HG03135 (cell line): Measurements from ENCODE around the gene PTGES2.
A peak's percentile ranks its signal among the peaks of the same experiment; 100 is the strongest.

Experiments used
- ATAC-seq: cut with Tn5 transposase; IDR thresholded peaks from one replicate; pipeline ENCODE4 v1.9.1; 2021; ENCODE audit warnings: mild to moderate bottlenecking, moderate library complexity; ENCODE audit not compliant: unreplicated experiment

The PTGES2 gene

DNA sequence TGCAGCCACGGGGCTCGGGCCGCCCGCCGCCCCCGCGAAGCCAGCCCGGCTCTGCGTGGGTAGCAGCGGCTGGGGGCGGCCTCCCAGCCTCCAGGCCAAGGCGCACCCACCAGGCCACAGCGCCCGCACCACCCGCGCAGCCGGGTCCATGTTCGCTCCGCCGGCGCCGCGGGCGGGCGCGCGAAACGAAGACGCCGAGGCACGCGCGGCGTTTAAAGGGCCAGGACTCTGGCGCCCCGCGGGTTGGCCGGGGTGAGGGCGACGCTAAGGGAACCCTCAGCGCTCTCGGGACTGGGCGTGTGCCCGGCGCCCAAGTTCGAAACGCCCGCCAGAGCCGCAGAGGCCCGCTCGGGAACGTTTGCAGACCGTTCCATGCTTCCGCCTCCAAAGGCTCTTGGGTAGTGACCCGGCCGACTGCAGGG is at the start of gene PTGES2:
PTGES2 (minus strand) TSS at position 162 of the 422 bp plus-strand sequence; CDS start at position 150, 12 bp downstream.
- ATAC-seq, result peak; percentile 56

DNA sequence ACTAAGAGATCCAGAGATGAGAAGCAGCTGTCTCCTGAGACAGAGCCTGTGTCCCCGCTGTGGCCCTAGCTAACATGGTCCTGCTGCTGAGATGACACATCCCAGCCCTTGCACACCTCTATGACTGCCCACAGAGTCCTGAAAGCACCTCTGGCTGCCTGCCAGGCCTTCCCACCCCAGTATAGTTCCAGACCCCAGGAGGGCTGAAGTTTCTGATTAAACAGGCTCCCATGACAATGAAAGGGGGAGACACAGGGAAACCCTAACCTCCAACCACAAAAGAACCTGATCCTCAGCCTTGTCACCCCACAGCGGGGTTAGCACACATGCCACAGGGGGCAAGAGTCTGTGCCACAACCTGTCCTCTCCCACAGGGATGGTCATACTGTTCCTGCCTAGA is 48.2 kb upstream of the PTGES2 start:
- ATAC-seq, result no peak

DNA sequence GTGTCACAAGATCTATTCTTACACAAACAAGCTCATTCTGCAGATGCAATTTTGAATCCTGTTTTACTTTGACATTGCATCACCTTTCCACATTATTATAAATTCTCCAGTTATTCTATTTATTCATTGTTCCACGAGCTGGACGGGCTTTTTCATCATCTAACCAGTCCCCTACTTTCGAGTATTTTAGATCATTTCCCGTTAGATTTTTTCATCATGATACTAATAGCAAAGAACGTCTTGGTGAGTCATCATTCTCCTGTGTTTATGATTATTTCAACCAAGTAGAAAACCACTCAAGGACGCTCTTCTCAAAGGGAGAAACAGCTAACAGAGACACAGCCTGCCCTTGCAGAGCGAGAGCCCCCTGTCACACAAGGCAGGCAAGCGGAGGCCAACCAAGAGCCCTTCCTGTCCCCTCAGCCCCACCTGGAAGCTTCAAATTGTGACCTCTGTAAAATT is 47.6 kb upstream of the PTGES2 start:
- ATAC-seq, result no peak

DNA sequence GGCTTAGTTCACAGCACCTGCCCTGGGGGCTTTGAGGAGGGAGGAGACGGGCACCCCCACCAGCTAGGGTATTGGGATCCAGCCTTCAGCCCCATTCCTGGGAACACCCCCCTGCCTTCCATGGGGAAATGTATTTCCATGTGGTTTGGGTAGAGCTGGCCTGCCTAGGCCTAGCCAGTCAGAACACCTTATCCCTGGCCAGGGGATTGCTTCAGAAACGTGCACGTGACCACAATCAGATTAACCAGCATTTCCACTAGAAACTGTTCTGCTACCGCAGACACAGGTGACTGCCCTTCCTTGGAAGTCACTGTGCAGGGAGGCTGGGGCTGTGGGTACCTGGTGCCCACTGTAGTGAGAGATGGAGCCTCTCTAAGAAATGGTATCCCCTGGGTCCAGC is 46.5 kb upstream of the PTGES2 start:
- ATAC-seq, result no peak

DNA sequence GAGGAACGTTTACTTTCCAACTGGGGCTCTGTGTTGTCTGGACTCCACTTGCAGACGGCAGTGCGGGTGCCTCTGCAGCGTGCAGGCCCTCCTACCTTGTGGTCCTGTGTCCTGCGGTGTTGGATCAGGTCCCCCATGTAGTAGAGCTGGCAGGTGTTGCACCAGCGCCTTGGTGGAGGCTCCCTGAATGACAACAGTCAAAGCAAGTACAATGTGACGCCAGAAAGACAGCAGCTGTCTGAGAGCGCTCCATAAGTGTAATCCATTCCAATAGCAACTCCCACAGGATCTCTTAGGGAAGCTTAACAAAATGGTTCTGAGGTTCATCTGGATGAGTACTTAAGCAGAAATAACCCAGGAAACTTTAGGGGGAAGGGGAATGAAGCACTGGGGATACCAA is 42.4 kb upstream of the PTGES2 start:
- ATAC-seq, result no peak

DNA sequence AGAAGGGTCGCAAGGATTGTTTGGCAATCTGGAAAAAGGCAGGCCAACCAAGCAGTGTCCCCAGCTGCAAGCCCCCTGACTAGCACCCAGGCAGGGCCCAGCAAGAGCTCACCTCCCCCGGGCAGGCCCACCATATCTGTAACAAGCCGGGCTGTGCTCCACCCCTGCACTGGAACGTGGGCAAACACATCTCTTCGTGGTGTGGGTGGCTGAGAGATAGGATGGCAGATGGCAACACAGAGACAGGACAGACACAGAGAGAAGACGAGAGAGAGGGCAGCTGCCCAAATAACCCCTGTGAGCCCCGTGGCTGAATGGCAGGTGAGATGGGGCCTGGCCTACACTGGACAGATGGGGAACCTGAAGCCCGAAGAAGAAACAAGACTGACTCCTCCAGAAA is 42.0 kb upstream of the PTGES2 start:
- ATAC-seq, result no peak

DNA sequence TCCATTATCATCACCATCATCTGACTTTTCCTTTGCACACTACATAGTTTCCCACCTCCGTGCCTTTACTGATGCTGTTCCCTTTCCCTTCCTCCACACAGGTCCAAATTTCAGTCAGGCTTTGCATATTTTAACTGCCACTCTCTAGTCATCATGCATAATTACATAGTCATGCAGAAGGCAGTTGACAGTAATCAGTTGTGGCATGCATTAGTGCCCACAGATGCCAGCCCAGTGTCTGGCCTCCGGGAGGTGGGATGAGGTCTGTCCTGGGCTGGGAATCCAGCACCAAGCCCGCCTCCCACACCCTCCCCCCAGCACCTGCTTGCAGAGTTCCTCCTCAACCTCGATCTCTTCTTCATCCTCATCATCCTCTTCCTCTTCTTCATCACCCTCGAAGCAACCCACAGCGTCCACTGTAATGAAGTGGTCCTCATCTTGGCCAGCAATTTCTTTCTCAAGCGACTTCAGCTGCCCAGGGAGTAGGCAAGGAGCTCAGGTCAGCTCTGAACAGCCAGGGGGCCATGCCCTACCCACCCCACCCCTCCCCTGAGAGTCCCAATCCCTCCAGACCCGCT is 41.3 kb upstream of the PTGES2 start:
- ATAC-seq, result no peak

DNA sequence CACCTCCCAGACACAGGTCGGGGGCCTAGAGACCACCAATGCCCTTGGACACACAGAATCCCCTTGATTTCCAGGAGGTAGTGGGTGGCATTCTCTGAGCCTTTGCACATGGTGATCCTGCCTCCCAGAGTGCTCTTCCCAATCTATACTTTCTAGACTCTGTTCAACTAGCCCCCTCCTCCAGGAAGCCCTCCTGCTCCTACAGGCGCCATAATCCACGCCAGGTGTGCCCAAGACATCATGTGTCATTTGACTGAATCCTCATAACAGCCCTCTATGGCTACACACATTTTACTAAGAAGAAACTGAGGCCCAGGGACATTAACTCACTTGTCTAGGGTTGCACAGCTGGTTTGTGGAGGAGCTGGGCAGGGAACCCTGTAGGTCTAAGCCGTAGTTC is 39.7 kb upstream of the PTGES2 start:
- ATAC-seq, result no peak

DNA sequence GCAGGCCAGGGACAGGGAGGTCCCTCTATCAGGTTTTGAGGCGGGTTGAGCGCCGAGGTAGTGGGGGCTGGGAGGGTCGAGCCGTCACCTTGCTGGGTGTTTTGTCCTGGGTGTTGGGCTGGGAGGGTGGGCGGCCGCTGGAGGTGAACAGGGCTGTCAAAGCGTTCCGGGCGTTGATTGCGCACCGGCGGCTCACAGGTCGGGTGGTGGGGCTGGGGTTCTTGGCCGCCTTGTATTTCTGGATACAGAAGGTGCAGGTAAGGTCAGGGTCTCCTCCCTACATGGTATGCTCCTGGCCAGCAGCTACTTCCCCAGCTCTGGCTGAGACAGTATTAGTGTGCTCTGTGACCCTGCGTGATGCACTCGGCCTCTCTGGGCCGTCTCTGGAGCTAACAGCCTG is 38.6 kb upstream of the PTGES2 start:
- ATAC-seq, result no peak

DNA sequence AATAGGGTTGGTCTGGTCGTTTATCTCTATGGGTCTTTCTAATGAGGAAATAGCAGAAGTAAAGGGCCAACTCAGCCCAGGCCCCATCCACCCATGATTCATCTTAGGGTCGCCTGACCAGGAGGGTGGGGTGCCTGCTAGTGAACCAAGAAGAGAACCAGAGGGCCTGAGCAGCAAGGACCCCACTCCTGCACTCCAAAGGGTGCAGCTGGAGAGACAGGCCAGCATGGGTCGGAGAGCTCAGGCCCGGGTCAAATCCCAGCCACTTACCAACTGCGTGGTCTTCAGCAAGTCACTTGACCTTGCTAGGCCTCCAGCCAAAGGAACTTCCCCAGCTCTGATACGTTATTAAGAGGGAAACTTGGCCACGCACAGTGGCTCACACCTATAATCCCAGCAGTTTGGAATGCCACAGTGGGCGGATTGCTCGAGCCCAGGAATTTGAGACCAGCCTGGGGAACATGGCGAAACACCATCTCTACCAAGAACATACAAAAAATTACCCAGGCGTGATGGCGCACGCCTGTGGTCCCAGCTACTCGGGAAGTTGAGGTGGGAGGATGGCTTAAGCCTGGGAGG is 36.9 kb upstream of the PTGES2 start:
- no peak for ATAC-seq

DNA sequence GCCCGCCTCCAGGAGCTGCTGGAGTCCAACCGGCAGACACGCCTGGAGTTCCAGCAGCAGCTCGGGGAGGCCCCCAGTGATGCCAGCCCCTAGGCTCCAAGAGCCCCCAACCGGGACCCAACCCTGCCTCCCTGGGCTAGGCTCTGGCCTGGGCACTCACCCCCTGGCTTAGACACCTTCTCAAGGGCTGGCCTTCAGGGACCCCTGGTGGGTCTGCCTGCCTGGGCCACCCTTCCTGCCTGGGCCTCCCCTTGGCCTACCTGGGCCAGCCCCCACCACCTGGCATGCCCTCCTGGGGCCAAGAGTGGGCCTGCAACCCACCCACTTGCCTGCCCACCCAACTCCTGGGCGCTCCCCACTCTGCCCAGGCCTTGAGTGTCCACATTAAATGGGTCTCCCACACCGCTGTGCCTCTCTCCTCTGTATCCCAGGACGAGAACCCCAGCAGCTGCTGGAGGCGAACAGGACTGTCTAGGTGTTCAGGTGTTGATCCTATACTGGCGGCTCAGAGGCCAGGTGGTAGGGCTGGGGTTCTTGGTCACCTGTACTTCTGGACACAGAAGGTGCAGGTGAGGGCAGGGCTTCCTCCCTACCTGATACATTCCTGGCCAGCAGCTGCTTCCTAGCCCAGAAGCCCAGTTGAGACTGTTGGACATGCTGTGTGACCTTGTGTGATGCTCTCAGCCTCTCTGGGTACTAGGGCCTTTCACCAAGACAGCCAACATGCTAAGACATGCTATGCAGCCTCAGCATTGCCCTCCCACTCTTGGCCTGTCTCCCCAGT is 36.2 kb upstream of the PTGES2 start:
- ATAC-seq, result no peak

DNA sequence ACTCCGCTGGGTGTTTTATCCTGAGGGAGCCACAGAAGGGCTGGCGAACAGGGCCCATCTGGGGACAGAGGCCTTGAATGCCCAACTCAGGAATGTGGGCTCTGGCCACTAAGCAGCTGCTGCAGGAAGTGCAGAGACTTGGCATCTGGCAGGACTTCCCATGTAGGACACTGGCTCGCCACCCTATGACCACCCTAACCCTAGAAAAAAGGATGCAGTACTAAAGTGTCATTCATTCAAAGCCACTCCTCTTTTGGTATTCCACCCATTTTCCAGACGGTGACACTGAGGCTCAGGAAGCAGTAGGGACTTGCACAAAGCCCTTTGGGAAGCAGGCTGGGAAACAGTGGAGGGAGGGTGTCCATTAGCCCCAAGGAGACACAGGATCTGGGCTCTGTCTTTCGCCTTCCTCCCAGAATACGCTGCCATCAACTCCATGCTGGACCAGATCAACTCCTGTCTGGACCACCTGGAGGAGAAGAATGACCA is 35.5 kb upstream of the PTGES2 start:
- ATAC-seq, result no peak

DNA sequence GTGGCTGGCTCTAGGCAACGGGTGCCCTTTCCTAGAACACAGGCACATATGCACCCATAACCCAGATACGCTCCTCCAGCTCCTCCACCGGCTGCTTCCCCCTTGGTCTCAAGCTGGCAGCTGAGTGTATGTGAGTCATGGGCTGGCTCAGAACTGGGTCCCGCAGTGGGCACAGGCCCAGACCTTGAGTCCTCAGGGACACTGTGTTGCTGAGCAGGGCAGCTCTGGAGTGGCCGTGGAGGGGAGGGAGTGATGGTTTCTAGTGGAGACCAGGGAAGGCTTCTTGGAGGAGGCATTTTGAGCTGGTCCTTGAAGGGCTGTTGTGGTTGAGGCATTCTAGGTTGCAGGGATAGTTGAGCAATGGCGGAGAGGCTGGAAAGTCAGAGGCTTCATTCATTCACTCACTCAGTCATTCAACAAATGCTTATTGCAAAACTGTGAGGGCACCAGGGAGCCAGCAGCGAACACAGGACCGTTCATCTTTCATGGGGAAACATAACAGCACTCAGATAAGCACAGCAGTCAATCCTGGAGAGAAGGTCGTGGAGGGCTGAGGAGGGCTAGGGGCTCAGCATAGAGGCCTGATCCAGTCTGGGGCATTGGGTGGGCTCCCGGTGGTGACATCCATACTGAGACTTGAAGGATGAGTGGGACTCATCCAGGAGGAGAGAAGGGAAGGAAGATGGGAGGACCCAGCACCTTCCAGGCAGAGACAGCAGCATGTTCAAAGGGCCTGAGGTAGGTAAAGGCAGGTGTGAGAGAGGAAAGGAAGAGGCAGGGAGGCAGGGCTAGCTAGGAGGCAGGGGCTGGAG is 34.9 kb upstream of the PTGES2 start:
- ATAC-seq, result no peak

DNA sequence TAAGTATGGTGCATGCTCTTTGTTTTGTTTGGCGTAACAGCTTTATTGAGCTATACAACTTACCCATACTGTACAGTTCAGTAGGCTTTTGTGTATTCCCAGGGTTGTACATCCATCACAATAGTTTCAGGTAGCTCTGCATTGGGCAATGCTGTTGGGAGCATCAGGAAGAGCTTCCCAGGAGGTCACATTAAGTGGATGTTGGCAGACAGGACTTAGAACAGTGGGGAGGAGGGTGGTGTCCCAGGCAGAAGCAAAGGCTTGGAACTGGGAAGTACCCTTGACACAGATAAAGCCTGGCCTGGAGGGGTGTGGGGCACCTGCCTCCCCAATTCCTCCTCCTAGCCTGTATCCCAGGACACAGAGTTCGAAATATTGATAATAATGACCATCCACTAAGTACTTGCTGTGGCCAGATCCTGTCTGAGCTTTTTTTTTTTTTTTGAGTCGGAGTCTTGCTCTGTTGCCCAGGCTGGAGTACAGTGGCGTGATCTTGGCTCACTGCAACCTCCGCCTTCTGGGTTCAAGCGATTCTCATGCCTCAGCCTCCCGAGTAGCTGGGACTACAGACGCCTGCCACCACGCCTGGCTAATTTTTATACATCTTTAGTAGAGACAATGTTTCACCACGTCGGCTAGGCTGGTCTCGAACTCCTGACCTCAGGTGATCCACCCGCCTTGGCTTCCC is 33.8 kb upstream of the PTGES2 start:
- ATAC-seq, result no peak

DNA sequence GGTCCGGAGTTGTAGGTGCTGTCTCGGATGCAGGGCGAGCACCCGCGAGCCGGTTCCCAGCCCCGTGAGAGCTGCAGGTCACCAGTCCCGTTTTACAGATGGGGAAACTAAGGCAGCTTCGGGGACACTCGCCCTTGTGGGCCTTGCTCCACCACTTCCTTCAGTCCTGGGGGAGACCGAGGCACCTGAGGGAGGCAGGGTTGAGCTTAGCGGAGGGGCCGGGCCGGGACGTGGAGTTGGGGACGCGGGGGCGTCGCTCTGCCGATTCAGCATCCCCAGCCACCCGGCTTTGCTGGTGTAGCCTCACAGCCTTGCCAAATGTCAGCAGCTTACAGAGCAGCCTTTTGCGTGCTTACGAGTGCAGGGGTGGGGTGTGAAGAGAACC is 33.1 kb upstream of the PTGES2 start:
- ATAC-seq, result peak; percentile 12

DNA sequence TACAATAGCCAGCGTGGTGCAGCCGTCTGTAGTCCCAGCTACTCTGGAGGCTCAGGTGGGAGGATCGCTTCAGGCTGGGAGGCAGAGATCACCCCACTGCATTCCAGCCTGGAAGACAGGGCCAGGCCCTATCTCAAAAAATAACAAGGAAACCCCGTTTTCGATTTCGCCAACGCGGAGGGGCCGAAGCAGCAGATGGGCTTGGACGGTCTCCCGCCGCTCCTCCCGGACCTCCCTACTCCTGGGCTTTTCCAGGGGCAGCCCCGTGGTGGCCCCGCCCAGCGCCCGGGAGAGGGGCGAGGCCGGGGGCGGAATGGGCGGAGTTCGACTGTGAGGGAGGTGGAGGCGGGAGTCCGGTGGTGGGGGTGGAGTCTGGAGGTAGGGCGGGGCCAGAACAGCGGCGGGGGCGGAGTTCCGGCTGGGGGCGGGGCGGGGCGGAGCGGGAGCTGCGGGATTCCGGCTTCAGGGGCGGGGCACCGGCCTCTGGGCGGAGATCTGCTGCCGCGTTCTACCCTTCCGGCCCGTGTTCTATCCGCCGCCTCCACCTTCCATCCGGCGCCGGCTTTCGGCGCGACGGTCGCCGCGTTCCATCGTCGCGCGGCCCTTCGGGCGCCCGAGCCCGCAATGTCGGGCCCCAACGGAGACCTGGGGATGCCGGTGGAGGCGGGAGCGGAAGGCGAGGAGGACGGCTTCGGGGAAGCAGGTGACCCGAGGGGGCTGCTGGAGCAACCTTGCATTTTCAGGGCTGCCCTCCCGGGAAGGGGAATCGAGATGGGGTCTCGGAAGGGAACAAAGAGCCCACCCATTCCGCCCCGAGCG is 32.5 kb upstream of the PTGES2 start, which contains the start of gene BBLN:
BBLN (plus strand) TSS at position 482 of the 819 bp plus-strand sequence; CDS start at position 625, 143 bp downstream.
- ATAC-seq, result peak; percentile 69

DNA sequence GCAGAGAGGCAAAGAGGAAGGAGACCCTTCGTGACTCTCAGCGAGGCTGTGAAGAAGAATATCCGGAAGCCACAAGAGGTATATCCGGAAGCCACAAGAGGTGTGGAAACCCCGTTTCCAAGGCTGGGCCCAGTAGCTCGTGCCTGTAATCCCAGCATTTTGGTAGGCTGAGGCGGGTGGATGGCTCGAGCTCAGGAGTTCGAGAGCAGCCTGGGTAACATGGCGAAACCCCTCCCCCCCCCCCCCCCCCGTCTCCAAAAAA is 31.9 kb upstream of the PTGES2 start:
- no peak for ATAC-seq

DNA sequence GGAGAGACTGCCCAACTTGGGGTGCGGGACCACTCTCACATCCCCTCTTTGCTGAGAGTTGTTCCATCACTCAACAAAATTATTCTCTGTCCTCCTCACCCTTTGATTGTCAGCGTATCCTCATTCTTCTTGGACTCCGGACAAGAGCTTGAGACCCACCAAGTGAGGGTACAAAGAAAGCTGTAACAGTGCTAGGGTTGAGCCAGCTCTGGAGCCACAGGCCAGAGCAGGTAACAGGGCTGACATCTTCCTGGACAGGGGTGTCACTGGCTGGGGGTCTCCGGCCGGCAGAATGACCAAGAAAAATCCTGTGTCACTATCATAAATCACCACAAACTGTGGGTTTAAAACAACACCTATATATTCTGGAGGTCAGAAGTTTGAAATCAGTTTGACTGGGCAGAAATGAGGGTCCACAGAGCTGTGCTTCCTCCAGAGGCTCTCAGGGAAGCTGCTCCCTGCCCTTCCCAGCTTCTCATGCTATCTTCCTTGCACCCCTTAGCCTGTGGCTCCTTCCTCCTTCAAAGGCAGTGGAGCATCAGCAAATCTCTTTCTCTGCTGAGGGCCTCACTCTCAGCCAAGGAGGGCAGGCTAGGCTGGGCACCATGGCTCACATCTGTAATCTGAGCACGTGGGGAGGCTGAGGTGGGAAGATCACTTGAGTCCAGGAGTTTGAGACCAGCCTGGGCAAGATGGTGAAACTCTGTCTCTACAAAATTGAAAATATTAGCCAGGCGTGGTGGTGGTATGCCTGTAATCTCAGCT is 28.4 kb upstream of the PTGES2 start:
- no peak for ATAC-seq
